Motor neuron (in vitro differentiated cells): ENCODE data around the gene SDC1. TPM values are rescaled to one million over a fixed set of nuclear protein-coding genes. Genes with fewer than 3 reads are reported as not detected.
"Not testable (repeated sequence)": the region's sequence is repeated elsewhere in the genome, so short reads cannot be mapped to it uniquely, and the experiment has no call there.

Source experiments
- ATAC-seq, 8 experiments: fragments of 200-7000 bp; cut with Tn5 transposase; replicated peaks in 6 of 8; 2 replicates each; pipeline ENCODE4 v1.8.0; 2021; ENCODE audit warnings: mild to moderate bottlenecking in 8 of 8, moderate library complexity in 8 of 8
- H3K27ac ChIP-seq, 2 donors: fragments of 250-450 bp; sonication (Bioruptor Pico); 2 replicates each; pipeline ENCODE4 v1.9.0; 2021; ENCODE audit warnings: antibody characterized with exemption in 2 of 2, mild to moderate bottlenecking in 2 of 2, moderate library complexity in 1 of 2
- H3K4me1 ChIP-seq, 2 donors: fragments of 250-450 bp; sonication (Bioruptor Pico); replicated peaks in 1 of 2; 2 replicates each; pipeline ENCODE4 v1.6.1; 2021; ENCODE audit warnings: antibody characterized with exemption in 2 of 2, mild to moderate bottlenecking in 2 of 2, moderate library complexity in 1 of 2
- H3K4me3 ChIP-seq, 5 donors: fragments of 250-450 bp; sonication (Bioruptor Pico); 2 replicates each; pipeline ENCODE4 v1.9.0; 2021; ENCODE audit warnings: antibody characterized with exemption in 5 of 5, mild to moderate bottlenecking in 5 of 5, moderate library complexity in 4 of 5
- WGBS, 10 experiments: fragments of 450-650 bp; shearing (Covaris generic); methylation state at CpG; one replicate each; pipeline ENCODE4 v1.0.0; 2022; 5-methylcytosine and 5-hydroxymethylcytosine counted together
- in situ Hi-C, 9 experiments: fragments of 400-800 bp; cut with MboI; loops; one replicate each; pipeline ENCODE4 v1.15.0; 2021; ENCODE audit warnings: low sequenced_read_pairs in 9 of 9, low pct_unique_long_range_greater_than_20kb in 2 of 9; ENCODE audit not compliant: unreplicated experiment in 9 of 9
- total RNA-seq, 8 experiments: library from RNA; unstranded; fragments of 300-600 nt; gene quantifications; 2 replicates each; pipeline versions ENCODE4 v1.2.3 to v1.2.4, GENCODE V29; 2022

Gene SDC1
- total RNA-seq, 8 experiments from 2014 or later, result 1.7 to 26.2 (median 8.1) TPM

DNA sequence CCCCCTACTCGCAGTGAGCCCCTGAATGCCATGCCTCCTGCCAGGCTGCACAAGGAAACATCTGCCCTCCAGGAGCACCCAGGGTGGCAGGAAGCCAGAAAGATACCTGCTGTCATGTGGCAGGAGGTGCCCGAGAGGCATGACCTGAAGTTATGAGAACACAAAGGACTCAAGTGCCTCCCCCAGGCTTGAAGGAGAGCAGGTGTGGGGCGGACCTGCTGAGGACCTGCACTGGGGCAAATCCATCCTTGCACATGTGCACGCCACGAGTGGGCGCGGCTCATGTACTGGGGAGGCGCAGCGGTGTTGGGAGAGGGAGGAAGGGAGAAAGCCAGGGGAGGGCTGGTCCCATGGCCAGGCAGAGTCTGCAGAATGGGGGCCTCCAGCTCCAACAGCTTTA lies 26.9 kb downstream of the SDC1 start:
- 20 to 100% (median 84%) methylated on average over 1 to 6 of the region's 9 CpGs; no CpG with 5 or more reads in 6 of the 10 experiments for WGBS, 10 experiments
- Histone ChIP-seq H3K4me3 (no peak overlapping the region), H3K27ac (peak overlapping the region; percentile 4 to 26), H3K4me1 (peaks cover 44% of the 10 kb centered on the region in 2 donors)
- in situ Hi-C loops, result no loop called here
- ATAC-seq, result peak in 1 of 8 experiments; percentile 79

DNA sequence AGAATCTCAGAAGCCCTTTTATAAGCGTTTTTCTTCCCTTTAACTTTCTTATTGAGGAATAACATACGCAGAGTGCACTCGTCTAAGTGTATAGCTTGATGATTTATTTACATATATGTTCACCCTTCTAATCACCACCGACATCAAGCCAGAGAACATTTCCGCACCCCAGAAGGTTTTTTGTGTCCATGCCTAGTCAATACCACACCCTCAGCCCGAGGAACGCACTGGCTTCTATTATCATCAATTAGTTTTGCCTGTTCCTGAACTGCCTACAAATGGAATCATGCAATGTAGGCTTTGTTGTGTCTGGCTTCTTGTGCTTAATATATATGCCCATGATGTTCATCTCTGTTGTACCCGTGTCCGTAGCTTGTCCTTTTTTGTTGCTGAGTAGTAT lies 27.7 kb downstream of the SDC1 start:
- H3K4me1 ChIP-seq, result peaks cover 44% of the 10 kb centered on the region in 2 donors
- in situ Hi-C loops, result no loop called here
- peak overlapping the region; percentile 4 to 67 for H3K27ac ChIP-seq
- H3K4me3 ChIP-seq, result no peak overlapping the region
- 0 to 100% (median 34%) methylated on average over 1 to 9 of the region's 9 CpGs; no CpG with 5 or more reads in 1 of the 10 experiments for WGBS, 10 experiments
- ATAC-seq, result peak in 5 of 8 experiments; percentile 11 to 50 (median 29)

DNA sequence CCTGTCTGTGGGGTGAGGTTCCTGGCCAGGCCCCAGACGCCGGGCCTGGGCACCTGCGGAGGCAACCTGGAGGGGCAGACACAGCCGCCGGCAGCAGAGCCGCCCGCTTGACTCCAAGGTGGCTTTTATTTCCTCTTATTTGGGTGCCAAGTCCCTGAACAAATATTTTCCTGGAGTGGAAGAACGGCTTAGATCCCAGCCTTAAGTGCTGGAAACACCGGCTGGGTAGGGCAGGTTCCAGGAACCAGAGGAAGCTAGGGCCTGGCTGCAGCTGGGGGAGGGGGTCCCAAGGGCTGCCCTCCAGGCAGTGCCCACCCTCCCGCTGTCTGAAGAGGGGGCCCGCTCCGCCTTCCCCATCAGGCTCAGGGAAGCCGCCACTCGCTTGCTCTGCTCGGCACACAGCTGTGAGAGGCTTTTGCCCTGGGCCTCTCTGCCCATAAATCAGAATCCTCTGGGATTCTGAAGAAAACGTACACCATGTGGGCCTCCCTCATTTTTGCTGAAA lies 28.2 kb downstream of the SDC1 start:
- 0 to 80% (median 19%) methylated on average over 1 to 6 of the region's 16 CpGs; no CpG with 5 or more reads in 4 of the 10 experiments for WGBS, 10 experiments
- ATAC-seq, result peak in 6 of 8 experiments; percentile 24 to 98 (median 96)
- in situ Hi-C loops, result no loop called here
- H3K4me3 ChIP-seq, result no peak overlapping the region
- H3K27ac ChIP-seq, result peak overlapping the region; percentile 45 to 67
- peaks cover 44 to 46% of the 10 kb centered on the region in 2 donors for H3K4me1 ChIP-seq

DNA sequence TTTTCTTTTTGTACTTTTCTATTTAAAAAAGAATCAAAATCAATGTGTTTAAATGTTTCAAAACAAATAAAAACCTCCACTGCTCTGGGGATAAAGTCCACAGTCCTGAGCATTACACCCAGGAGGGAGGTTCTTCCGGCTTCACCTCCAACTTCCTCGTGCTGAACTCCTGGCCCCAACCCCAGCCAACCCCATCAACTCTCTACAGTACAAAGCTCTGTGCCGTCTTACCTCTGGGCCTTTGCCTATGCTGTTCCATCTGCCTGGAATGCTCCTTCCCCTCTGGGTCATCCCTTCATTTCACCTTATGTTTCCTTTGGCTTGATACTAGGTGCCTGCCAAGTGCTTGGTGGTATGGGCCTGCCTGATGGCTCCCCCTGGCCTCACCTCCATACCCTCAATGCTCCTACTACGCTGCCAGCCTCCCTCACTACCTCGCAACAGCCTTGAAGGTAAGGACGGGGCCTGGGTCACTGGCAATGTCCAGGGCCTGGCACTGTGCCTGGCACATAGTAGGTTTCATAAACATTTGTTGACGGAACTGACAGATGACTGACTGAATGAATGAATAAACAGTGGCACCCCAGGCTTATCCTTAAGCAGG lies 28.8 kb downstream of the SDC1 start:
- H3K27ac ChIP-seq, result peak overlapping the region; percentile 45 to 67
- H3K4me3 ChIP-seq, result no peak overlapping the region
- no peak for ATAC-seq
- in situ Hi-C loops, result no loop called here
- peaks cover 44 to 52% of the 10 kb centered on the region in 2 donors for H3K4me1 ChIP-seq
- WGBS, 10 experiments, result 65 to 100% (median 86%) methylated on average over 2 to 6 of the region's 7 CpGs; no CpG with 5 or more reads in 1 of the 10 experiments

DNA sequence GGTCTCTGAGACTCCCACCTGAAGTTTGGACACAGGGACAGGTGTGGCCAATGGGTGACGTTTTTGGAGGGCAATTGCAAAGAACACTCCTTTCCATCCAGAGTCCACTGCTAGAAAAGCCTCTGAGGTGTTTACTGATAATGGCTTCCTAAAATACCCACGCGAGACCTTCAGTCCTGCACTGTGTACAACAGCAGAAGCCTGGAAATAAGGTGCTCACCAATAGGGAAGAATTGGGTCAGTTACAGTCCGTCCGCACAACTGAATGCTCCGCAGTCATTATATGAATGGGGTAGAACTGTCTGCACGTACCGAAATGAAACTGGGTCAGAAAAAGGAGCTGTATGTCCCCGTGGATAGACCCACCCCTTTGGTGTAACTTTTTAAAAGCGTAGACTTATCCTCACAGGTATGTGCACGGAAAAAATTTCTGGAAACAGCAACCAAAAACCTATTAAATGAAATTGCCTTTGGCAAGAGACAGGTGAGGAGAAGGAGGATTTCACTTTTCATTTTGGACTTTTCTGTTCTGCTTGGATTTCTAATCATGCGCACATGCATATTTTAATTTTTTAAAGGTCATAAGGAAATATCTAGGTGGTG lies 29.4 kb downstream of the SDC1 start:
- in situ Hi-C loops, result no loop called here

DNA sequence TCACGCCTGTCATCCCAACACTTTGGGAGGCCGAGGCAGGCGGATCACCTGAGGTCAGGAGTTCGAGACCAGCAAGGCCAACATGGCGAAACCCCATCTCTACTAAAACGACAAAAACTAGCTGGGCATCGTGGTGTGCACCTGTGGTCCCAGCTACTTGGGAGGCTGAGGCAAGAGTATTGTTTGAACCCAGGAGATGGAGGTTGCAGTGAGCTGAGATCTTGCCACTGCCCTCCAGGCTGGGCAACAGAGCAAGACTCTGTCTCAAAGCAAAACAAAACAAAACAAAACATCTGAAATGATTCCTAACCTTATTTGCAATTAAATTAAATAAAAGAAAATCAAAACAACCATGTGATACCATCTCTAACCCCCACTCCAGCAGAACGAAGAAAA lies 29.9 kb downstream of the SDC1 start:
- WGBS, 10 experiments, result 71 to 100% (median 88%) methylated on average over 1 to 7 of the region's 8 CpGs; no CpG with 5 or more reads in 1 of the 10 experiments
- peaks cover 44 to 53% of the 10 kb centered on the region in 2 donors for H3K4me1 ChIP-seq
- H3K27ac ChIP-seq, in situ Hi-C loops, ATAC-seq, H3K4me3 ChIP-seq: not testable (repeated sequence)

More for the DNA sequence above, 29.4 kb downstream of the SDC1 start:
- ATAC-seq, result no peak
- peaks cover 44 to 53% of the 10 kb centered on the region in 2 donors for H3K4me1 ChIP-seq
- no peak overlapping the region for H3K27ac ChIP-seq
- no peak overlapping the region for H3K4me3 ChIP-seq
- 80 to 100% (median 92%) methylated on average over 3 to 10 of the region's 12 CpGs for WGBS, 10 experiments

DNA sequence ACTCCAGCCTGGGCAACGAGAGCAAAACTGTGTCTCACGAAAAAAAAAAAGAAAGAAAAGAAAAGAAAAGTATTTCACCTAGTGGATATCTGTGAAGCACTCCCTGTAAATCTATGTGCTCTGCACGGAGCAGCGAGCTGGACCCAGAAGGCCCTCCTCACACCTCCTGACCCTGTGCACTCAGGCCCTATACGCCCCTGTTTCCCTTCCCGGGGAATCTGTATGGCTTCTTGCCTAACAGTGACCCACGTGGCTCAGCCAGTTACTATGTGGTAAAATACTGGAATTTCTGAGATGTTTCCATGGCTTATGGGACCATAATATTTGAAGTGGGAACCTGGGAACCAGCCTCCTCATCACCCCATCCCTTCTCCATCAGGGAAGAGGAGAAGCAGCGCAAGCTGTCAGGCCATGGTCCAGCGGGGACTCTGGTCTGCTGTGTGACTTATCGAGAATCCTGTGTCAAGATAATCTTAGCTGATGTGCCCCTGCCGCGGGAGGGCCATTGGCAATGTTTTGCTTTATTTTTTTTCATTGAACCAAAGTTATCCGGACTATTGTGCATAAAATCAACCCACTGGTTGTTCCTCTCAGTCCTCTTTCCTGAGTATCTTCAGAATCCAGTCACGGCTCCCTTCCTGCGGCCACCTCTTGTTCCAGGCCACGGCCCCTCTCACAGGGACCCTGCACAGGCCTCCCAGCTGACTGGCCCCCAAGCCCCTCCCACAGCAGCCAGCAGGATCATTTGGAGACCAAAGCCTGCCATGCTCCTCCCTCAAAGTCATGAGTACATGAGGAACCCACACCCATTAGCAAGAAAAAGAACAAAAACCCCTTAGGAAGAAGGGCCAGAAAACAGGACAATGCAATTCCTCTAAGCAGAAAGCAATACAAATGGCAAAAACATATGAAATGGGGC lies 30.6 kb downstream of the SDC1 start:
- peak in 3 of 8 experiments; percentile 6 to 23 (median 16) for ATAC-seq
- H3K4me3 ChIP-seq, result no peak overlapping the region
- in situ Hi-C loops, result no loop called here
- H3K27ac ChIP-seq, result no peak overlapping the region
- 57 to 88% (median 76%) methylated on average over 2 to 13 of the region's 16 CpGs; no CpG with 5 or more reads in 4 of the 10 experiments for WGBS, 10 experiments
- H3K4me1 ChIP-seq, result peaks cover 42 to 51% of the 10 kb centered on the region in 2 donors

DNA sequence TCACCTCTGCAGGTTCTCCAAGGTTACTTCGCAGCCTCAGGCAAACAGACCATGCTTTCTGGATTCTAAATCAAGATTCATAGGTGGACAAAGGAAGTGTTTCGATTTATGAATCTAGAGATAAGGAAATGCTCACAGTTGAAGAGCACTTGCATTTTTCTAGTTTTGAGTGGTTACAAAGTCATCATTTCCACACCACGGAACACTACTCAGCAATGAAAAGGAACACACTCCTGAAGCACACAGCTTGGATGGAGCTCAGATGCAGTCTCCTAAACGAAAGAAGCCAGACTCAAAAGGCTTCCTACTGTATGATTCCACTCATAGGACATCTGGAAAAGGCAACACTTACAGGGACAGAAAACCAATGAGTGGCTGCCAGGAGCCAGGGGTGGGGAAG lies 31.7 kb downstream of the SDC1 start:
- in situ Hi-C loops, result no loop called here

DNA sequence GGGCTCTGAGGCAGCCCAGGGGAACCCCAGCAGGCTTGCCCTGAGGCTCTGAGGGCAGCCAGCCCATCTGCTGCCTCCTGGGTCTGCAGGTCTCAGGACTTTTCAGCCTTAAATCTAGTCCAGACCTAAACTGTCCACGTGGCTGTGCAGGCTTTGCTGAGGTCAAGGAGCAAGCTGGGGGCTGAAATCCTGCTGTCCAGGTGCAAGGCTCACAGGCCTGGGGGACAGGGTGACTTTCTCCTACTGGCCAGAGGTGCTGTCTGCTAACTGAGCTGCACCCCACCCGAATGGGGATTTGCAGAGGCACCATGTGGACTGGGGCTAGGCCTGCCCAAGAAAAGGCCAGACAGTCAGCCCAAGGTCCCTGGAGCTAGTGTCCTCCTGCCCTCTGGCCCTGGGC lies 32.1 kb downstream of the SDC1 start:
- in situ Hi-C loops, result no loop called here
- ATAC-seq, result no peak
- H3K4me3 ChIP-seq, result no peak overlapping the region
- 0 to 68% methylated on average over 1 to 2 of the region's 2 CpGs; no CpG with 5 or more reads in 8 of the 10 experiments for WGBS, 10 experiments
- H3K4me1 ChIP-seq, result peaks cover 33 to 43% of the 10 kb centered on the region in 2 donors
- H3K27ac ChIP-seq, result no peak overlapping the region

More for the DNA sequence above, 31.7 kb downstream of the SDC1 start:
- H3K27ac ChIP-seq, result no peak overlapping the region
- no peak for ATAC-seq
- H3K4me3 ChIP-seq, result no peak overlapping the region
- H3K4me1 ChIP-seq, result peaks cover 37 to 47% of the 10 kb centered on the region in 2 donors
- WGBS, 10 experiments, result 68 to 89% (median 80%) methylated on average over 1 to 4 of the region's 4 CpGs; no CpG with 5 or more reads in 4 of the 10 experiments

DNA sequence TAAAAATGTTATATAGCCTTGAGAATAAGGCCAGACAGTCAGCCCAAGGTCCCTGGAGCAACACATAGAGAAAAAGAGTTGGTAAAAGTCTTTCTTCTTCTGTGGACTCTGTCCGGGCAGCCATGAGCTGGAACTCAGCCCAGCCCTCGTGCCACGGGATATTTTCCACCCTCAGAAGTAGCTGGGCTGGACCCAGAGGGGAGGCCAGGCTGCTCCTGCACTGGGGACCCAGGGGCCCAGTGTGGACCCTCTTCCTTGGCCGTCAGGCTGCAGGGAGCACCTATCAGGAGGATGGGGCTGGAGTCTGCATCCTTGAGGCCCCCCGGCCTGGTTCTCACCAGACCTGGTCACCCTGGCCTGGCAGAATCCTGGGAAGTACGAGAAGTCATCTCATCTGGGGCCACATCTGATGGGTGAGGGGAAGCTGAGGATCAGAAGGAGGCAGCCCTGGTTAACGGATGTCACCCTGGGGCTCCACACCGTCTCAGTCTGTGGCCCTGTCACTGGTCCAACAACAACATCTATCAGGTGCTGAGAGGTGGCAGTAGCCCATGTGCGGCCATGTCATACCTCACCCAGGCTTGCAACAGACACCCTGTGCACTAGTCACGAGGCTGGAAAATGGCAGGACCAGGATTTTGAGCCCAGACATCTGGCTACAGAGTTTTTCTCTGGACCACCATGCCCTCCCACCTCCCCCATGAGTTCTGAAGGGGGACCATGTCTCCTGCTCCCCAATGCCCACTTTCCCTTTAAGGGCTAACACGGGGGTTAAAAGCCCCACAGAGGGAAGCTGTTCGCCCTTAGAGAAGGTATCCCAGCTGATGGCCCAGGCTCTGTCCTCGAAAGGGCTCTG lies 33.0 kb downstream of the SDC1 start:
- peak in 1 of 8 experiments; percentile 49 for ATAC-seq
- 11 to 88% (median 77%) methylated on average over 2 to 8 of the region's 13 CpGs; no CpG with 5 or more reads in 4 of the 10 experiments for WGBS, 10 experiments
- no peak overlapping the region for H3K4me3 ChIP-seq
- H3K4me1 ChIP-seq, result peaks cover 25 to 37% of the 10 kb centered on the region in 2 donors
- H3K27ac ChIP-seq, result no peak overlapping the region
- in situ Hi-C loops, result no loop called here

DNA sequence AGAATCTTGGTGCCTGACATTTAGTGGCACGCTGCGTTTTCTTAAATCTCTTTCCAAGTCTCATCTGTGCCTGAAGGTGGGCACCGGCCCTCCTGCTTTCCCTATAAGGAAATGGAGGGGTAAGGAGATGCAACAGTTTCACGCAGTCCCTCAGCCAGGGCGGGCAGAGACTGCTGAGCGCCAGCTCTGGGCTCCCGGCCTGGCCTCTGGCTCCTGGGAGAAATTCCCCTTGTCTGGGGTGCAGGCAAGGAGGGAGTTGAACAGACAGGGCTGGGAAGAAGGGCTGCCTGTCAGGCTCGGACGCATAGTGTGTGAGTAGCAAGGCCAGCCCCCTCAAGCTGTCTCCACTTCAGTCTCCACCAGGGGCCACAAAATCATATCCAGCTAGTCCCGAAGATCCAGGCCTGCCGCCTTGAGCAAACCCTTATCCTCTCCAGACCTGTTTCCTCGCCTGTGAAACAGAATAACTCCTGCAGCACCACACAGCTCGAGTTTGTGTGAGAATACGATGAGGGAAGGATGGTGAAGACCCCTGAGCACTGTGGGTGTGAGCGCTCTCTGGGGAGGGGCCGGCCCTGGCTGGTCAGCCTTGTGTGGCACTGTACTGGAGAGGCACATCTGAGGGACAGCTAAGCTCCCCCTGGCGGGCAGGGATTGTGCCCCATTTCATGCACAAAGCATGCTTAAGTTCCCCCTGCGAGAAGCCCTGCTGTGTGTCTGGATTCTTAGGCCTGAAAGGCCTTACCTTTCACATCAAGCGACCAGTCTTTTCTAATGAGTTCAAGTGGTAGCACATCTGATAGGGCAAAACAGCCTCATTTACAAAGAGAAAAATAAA lies 33.8 kb downstream of the SDC1 start:
- in situ Hi-C loops, result no loop called here
- 60 to 100% (median 80%) methylated on average over 1 to 5 of the region's 19 CpGs; no CpG with 5 or more reads in 3 of the 10 experiments for WGBS, 10 experiments
- H3K4me1 ChIP-seq, result peaks cover 27 to 38% of the 10 kb centered on the region in 2 donors
- ATAC-seq, result peak in 5 of 8 experiments; percentile 18 to 49 (median 39)
- no peak overlapping the region for H3K27ac ChIP-seq
- no peak overlapping the region for H3K4me3 ChIP-seq
